NCI-H510A (cell line): ENCODE measurements around the gene STAT6.

ENCODE experiments used
- DNase-seq: peaks from one replicate; lab custom pipeline; 2025; lab: John Stamatoyannopoulos, UW

STAT6 gene

GRCh38 chr12:57101892-57102695 is 9.1 kb downstream of the STAT6 start:
- DNase-seq: no peak

- DNase-seq: no peak
Observed at GRCh38 chr12:57099766-57100165, 11.4 kb downstream of the STAT6 start.

- no peak for DNase-seq
Observed at GRCh38 chr12:57099047-57099714, 12.0 kb downstream of the STAT6 start.

GRCh38 chr12:57098546-57098945 is 12.6 kb downstream of the STAT6 start:
- no peak for DNase-seq

GRCh38 chr12:57097554-57097835 is 13.7 kb downstream of the STAT6 start:
- no peak for DNase-seq

GRCh38 chr12:57096748-57097553 is 14.2 kb downstream of the STAT6 start:
- DNase-seq: no peak

GRCh38 chr12:57096099-57096572 is 15.0 kb downstream of the STAT6 start:
- DNase-seq: peak; percentile 87

GRCh38 chr12:57095440-57095839 is 15.7 kb downstream of the STAT6 start:
- DNase-seq: no peak

GRCh38 chr12:57094208-57095160 is 16.7 kb downstream of the STAT6 start:
- no peak for DNase-seq

- DNase-seq: no peak
Observed at GRCh38 chr12:57093415-57094207, 17.6 kb downstream of the STAT6 start.

GRCh38 chr12:57092876-57093414 is 18.2 kb downstream of the STAT6 start:
- DNase-seq: no peak

GRCh38 chr12:57092529-57092862 is 18.7 kb downstream of the STAT6 start:
- DNase-seq: no peak

- no peak for DNase-seq
Observed at GRCh38 chr12:57091638-57092528, 19.3 kb downstream of the STAT6 start.

GRCh38 chr12:57090924-57091637 is 20.1 kb downstream of the STAT6 start:
- no peak for DNase-seq

- no peak for DNase-seq
Observed at GRCh38 chr12:57090490-57090889, 20.7 kb downstream of the STAT6 start.

- no peak for DNase-seq
Observed at GRCh38 chr12:57089271-57090245, 21.6 kb downstream of the STAT6 start.

GRCh38 chr12:57088354-57089270 is 22.6 kb downstream of the STAT6 start, which contains the start of gene NAB2:
Gene NAB2, plus strand, starts transcription at chr12:57089114. Its CDS starts 158 bp downstream, at chr12:57089272.
- peak; percentile 87 for DNase-seq
